T-helper 2 cell (primary cell): ENCODE measurements around the gene HNRNPUL2.
"Not testable (repeated sequence)": the region's sequence is repeated elsewhere in the genome, so short reads cannot be mapped to it uniquely, and the experiment has no call there.

Source experiments
- DNase-seq, 5 experiments: peaks; one replicate each; pipeline versions ENCODE4 v3.0.0 to v3.0.0-alpha.2; 2012 to 2022

HNRNPUL2 gene

GRCh38 chr11:62726156-62726914 lies 922 bp downstream of the HNRNPUL2 start:
- DNase-seq = no peak

- DNase-seq = no peak
These were observed 1.6 kb downstream of the HNRNPUL2 start for GRCh38 chr11:62725646-62726045.

- DNase-seq = no peak
These were observed 3.1 kb downstream of the HNRNPUL2 start for GRCh38 chr11:62724171-62724570.

- no peak for DNase-seq
These were observed 5.3 kb downstream of the HNRNPUL2 start for GRCh38 chr11:62721994-62722393.

GRCh38 chr11:62719302-62719978 lies 7.8 kb downstream of the HNRNPUL2 start:
- no peak for DNase-seq

- DNase-seq = no peak
These were observed 10.4 kb downstream of the HNRNPUL2 start for GRCh38 chr11:62716816-62717215.

GRCh38 chr11:62716206-62716605 lies 11.1 kb downstream of the HNRNPUL2 start:
- no peak for DNase-seq

GRCh38 chr11:62715150-62716130 lies 11.8 kb downstream of the HNRNPUL2 start:
- DNase-seq = no peak

- no peak for DNase-seq
These were observed 13.9 kb downstream of the HNRNPUL2 start for GRCh38 chr11:62713343-62713742.

GRCh38 chr11:62712861-62713260 lies 14.4 kb downstream of the HNRNPUL2 start:
- DNase-seq = peak in 1 of 5 experiments; percentile 66

GRCh38 chr11:62712276-62712812 lies 14.9 kb downstream of the HNRNPUL2 start:
- no peak for DNase-seq

GRCh38 chr11:62710001-62710345 lies 17.3 kb downstream of the HNRNPUL2 start:
- no peak for DNase-seq

- DNase-seq = peak; percentile 79 to 99 (median 96)
These were observed 17.8 kb downstream of the HNRNPUL2 start for GRCh38 chr11:62709247-62710000.

- DNase-seq = peak in 3 of 5 experiments; percentile 16 to 72 (median 39)
These were observed 18.5 kb downstream of the HNRNPUL2 start for GRCh38 chr11:62708793-62709192.

- no peak for DNase-seq
These were observed 18.9 kb downstream of the HNRNPUL2 start for GRCh38 chr11:62708392-62708791.

- peak in 1 of 5 experiments; percentile 33 for DNase-seq
These were observed 19.9 kb downstream of the HNRNPUL2 start, which contains the start of the genes BSCL2 and GNG3 for GRCh38 chr11:62707277-62707861. Gene BSCL2, minus strand, starts transcription at chr11:62707424. Its CDS starts 229 bp downstream, at chr11:62707195. Gene GNG3, plus strand, starts transcription at chr11:62707676. Its CDS starts 620 bp downstream, at chr11:62708296.

GRCh38 chr11:62706850-62707247 lies 20.4 kb downstream of the HNRNPUL2 start:
- no peak for DNase-seq

GRCh38 chr11:62705880-62706849 lies 21.1 kb downstream of the HNRNPUL2 start:
- DNase-seq = peak; percentile 90 to 93 (median 93)

- DNase-seq = no peak
These were observed 21.8 kb downstream of the HNRNPUL2 start for GRCh38 chr11:62705413-62705812.

- not testable (repeated sequence) for DNase-seq
These were observed 23.3 kb downstream of the HNRNPUL2 start for GRCh38 chr11:62703921-62704320.
